GM12873 (cell line): ENCODE measurements around the gene SLC39A1.
A peak's percentile ranks its signal among the peaks of the same experiment; 100 is the strongest.

Experiments
- CTCF ChIP-seq: IDR thresholded peaks from 2 replicates; pipeline ENCODE4 v1.5.1; 2012; ENCODE audit warnings: low read depth, mild to moderate bottlenecking, moderate library complexity, low read length, control low read depth; ENCODE audit not compliant: insufficient read depth; ENCODE audit errors: missing control alignments

Gene SLC39A1

GRCh38 chr1:153978274-153978909 lies 15.1 kb upstream of the SLC39A1 start:
- no peak for TF ChIP-seq CTCF

- peak; percentile 1 for TF ChIP-seq CTCF
Observed at GRCh38 chr1:153977250-153978240, 14.2 kb upstream of the SLC39A1 start, which contains the start of gene JTB. TSS of gene JTB (minus strand) at chr1:153977674. CDS start at chr1:153977252, 422 bp downstream.

- no peak for TF ChIP-seq CTCF
Observed at GRCh38 chr1:153976819-153977249, 13.5 kb upstream of the SLC39A1 start.

GRCh38 chr1:153973525-153973924 lies 10.2 kb upstream of the SLC39A1 start:
- no peak for TF ChIP-seq CTCF

- TF ChIP-seq CTCF = no peak
Observed at GRCh38 chr1:153973071-153973470, 9.7 kb upstream of the SLC39A1 start.

GRCh38 chr1:153970346-153970745 lies 7.0 kb upstream of the SLC39A1 start:
- TF ChIP-seq CTCF = no peak

GRCh38 chr1:153968972-153969371 lies 5.6 kb upstream of the SLC39A1 start:
- no peak for TF ChIP-seq CTCF
